Urothelium cell line (cell line): Measurements from ENCODE around the gene CNTN5.

Source experiments
- DNase-seq: peaks from one replicate; pipeline ENCODE4 v3.0.0; 2011; ENCODE audit warnings: low spot score, mixed read lengths
- FAIRE-seq: peaks from 2 replicates; lab custom pipeline; 2011; peaks lifted over from hg19 to GRCh38; lab: Jason Lieb, UNC

The CNTN5 gene

DNA sequence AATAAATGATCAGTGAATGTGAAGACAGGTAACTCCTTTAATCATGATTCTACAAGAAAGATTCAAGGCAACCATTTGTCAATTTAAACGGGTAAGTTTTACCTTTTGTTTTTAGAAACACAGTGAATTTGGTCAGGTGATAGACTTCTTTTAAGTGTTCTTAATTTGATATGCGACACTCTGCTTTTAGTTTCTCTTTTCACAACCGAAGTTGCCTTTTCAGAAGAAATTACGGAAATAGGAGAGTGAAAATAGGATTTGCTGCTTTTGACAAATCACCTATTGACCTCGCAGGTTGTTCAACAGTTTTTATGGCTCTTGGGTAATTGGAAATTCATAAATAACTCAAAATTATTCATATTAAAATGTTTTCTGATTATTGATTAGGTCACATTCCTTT lies 142.1 kb downstream of the CNTN5 start:
- DNase-seq (no peak), FAIRE-seq (no peak)

DNA sequence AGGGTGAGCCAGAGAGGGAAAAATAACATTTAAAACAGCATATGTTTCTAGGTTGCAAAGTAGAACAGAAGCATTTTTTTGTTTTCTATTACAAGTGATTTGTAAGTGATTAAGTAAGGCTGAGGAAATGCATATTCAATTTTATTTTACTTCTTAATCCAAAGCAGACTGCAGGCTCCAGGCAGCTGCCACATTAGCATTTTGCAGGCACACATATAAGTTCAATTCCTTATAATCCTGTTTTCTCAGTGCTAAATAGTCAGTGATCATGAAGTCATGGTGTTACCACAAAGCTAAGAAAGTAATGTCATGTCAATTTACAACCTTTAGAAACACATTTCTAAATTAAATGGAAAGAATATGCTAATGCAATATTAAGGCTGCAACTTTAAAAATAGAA lies 149.8 kb downstream of the CNTN5 start:
- FAIRE-seq (no peak), DNase-seq (no peak)

DNA sequence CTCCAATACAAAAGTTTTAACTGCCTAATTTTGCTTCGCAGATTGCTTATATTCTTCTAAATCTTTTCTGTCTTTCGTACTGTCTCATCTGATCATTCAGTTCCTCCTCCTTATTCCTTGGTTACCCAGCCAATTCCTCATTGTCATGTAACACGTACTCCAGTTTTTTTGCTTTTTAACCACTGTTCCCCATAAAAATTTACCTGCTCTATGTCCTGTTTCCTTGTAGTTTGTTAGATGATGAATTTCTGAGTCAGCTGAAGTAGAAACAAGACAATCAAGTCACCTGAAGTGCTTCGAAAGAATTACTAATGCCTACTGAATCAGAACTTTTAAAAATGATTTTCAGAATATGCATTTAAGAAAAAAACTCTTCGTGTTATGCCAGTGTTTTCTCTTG lies 150.6 kb downstream of the CNTN5 start:
- DNase-seq (no peak), FAIRE-seq (no peak)

DNA sequence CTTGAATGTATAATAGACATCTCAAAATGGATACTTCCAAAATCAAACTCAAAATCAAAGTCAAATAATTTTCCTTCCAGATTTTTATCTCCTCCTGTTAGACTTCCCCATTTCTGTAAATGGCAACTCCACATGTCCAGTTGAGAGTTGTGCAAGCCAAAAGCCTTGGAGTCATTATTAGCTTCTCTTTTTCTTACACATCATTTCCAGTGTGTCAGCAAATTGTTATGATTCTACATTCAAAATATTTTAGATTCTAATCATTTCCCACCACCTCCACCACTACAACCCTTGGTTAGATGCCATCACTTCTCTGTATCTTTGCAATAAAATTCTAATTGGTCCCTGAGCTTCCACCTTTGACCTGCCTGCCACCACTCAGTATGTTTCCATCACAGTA lies 155.7 kb downstream of the CNTN5 start:
- FAIRE-seq (no peak), DNase-seq (no peak)

GRCh38 chr11:99177446-99177845 lies 156.7 kb downstream of the CNTN5 start:
- DNase-seq (no peak), FAIRE-seq (no peak)

DNA sequence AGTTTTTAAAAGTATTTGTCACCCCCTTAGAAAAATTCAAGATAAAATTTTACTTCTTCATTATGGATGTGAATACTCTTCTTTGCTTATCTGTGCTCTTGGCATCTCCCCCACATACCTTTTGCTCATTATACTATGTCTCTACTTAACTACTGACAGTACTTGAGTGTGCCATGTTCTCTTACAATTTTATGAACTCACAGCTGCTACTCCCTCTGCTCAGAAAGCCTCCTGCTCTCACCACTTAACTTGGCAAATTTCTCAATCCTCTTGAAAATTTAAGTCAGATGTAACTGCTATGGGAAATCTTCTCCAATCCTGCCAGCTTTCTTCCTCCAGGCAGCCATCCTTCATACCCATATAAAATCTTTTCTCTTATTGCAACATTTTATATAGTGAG lies 163.4 kb downstream of the CNTN5 start:
- no peak for FAIRE-seq
- no peak for DNase-seq

DNA sequence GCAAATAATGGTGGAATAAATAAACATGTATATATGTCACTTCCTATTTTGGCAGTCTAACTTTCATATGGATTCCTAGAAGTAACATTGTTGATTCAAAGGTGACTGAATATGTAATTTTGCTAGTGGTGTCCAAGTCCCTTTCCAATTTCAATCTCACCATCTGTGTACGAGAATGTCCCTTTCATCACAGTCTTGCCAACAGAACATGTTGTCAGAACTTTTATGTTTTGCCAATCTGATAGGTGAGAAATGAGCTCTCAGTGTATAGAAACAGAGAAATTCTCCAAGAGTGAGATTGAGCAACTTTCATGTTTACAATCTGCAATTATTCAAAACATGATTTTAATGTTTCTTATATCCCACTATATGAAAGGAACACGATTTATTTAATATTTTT lies 167.5 kb downstream of the CNTN5 start:
- DNase-seq (no peak), FAIRE-seq (no peak)

DNA sequence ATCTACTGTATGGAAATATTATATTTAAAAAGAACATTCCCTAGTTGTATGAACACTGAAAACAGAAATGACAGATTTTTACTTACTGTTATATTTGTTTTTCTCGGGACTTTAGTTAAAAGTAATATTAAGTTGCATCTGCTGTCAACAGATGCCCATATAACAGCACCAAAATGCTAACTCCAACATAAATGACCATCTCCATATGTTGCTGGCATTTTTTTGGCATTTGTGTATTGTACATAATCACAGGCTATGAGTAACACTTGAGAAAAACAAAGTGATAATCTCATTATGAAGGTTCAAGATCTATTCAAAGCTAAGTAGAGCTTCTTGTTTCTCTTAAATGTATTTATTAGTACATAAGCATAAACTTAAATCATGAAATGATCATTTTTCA lies 172.0 kb downstream of the CNTN5 start:
- no peak for DNase-seq

GRCh38 chr11:99197477-99197876 lies 176.7 kb downstream of the CNTN5 start:
- no peak for DNase-seq
- no peak for FAIRE-seq

More for the DNA sequence above, 172.0 kb downstream of the CNTN5 start:
- no peak for FAIRE-seq

- FAIRE-seq (no peak), DNase-seq (no peak)
These were observed 177.5 kb downstream of the CNTN5 start for GRCh38 chr11:99198215-99198614.

- DNase-seq (no peak), FAIRE-seq (no peak)
These were observed 178.6 kb downstream of the CNTN5 start for GRCh38 chr11:99199341-99199740.

- DNase-seq, result no peak
- no peak for FAIRE-seq
These were observed 180.0 kb downstream of the CNTN5 start for GRCh38 chr11:99200720-99201119.

DNA sequence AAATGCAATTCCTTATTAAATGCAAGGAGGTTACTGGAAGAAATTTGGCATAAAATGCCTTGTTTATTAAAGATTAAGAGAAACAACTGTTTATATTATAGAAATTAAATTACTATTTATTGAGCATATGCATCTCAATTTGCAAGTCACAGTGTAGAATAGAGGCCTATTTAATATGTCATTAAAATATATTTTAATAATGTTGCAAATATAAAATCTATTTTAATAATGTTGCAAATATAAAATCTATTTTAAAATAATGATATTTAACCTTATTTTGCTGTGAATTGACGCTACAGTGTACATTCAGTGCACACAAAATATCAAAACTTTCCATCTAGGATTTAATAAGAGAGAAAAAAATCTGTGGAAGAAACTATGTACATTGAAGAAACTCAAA lies 188.1 kb downstream of the CNTN5 start:
- FAIRE-seq, result no peak

GRCh38 chr11:99229544-99229943 lies 208.8 kb downstream of the CNTN5 start:
- FAIRE-seq (no peak), DNase-seq (no peak)

More for the DNA sequence above, 188.1 kb downstream of the CNTN5 start:
- no peak for DNase-seq

- FAIRE-seq (no peak), DNase-seq (no peak)
These were observed 213.8 kb downstream of the CNTN5 start for GRCh38 chr11:99234534-99234933.

DNA sequence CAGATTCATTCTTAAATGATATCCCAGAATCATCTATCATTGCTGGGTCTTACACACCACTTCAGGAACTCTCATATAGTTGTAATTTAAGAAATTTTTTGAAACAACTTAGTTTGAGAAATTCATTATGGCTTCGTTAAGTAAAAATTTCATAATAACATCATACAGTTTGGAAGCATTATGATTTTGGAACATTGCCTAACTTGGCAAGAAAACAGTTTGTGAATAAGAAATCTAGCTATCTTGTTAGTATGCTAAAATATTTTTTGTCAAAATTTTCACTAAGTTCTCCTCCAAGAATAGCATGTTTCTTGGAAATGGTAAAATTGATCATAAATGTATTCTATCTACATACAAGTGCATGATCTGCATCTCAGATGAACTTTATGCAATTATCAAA lies 217.7 kb downstream of the CNTN5 start:
- FAIRE-seq (no peak), DNase-seq (no peak)

- FAIRE-seq, result no peak
- no peak for DNase-seq
These were observed 219.7 kb downstream of the CNTN5 start for GRCh38 chr11:99240192-99241030.

GRCh38 chr11:99241066-99241465 lies 220.3 kb downstream of the CNTN5 start:
- no peak for DNase-seq
- FAIRE-seq, result no peak

DNA sequence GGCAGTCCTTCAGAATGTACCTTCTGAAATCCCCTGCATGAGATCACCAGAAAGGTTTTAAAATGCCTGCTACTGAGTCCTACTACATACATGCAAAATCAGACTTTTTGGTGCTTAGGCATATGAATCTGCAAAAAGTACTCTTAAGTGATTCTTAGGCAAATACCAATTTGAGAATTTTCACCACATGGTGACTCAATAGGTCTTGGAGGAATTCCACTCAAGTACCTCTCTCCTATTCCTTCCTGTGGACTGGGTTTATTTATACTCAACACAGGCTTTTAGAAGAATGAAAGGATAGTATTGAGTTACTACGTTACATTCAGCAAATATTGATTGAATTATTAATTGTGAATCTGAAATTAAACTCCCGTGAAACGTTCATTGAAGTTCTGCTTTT lies 223.9 kb downstream of the CNTN5 start:
- FAIRE-seq, result no peak
- no peak for DNase-seq

GRCh38 chr11:99246199-99246598 lies 225.4 kb downstream of the CNTN5 start:
- FAIRE-seq (no peak), DNase-seq (no peak)

- DNase-seq (no peak), FAIRE-seq (no peak)
These were observed 235.9 kb downstream of the CNTN5 start for GRCh38 chr11:99256614-99257013.

DNA sequence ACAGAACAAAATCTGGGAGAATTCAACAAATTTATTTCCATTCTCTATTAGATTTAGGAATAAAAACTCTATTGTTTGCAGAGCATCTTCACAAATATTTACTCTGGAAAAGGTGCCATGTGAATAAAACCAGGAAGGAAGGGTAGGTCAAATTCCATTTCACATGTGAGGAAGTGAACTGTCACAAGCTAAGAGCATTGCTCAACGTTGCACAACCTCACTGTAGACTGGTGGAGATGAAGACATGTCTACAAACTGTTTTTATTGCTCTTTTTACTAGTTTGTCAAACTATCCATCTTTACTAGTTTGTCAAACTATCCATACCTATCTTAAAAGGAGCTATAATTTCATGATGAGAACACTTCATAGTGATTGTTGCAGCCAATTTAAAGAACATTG lies 236.4 kb downstream of the CNTN5 start:
- no peak for DNase-seq
- FAIRE-seq, result no peak

DNA sequence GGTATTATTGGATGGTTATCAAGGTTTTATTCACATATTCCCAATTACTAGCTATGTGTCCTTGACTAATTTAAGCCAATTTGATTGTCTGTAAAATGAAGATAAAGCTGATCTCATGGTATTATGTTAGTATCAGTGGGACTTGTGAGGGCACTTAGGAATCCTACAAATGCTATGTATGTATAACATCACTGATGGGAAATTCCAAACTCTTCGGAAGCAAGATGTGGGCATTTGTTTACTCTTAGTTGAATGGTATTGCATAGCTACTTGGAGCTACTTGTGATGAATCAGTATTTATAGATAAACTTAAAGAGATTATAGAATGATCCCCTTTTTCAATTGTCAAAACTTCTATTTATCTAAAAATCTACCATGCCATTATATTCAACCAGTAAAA lies 239.9 kb downstream of the CNTN5 start:
- FAIRE-seq, result no peak
- DNase-seq, result no peak
